Measurements from ENCODE around the gene CNTLN.

GRCh38 chr9:17488662-17489061 lies 353.8 kb downstream of the CNTLN start:
- TF ChIP-seq EP300 (IDR thresholded peaks at IDR 0.05; ENCODE audit: low read depth in 2 of 2, low read length in 2 of 2): no peak
- TF ChIP-seq EP300 (CRISPR knock-in tag; IDR thresholded peaks at IDR 0.05; ENCODE audit: borderline replicate concordance): no peak
- TF ChIP-seq ATF1 (CRISPR knock-in tag; IDR thresholded peaks at IDR 0.05): no peak
- no peak for TF ChIP-seq ZBTB1 (CRISPR knock-in tag; IDR thresholded peaks at IDR 0.05; ENCODE audit: borderline replicate concordance)
- no peak for TF ChIP-seq KLF9 (CRISPR knock-in tag; IDR thresholded peaks at IDR 0.05; ENCODE audit: low read depth)
- TF ChIP-seq JUN (CRISPR knock-in tag; IDR thresholded peaks at IDR 0.05): no peak
- TF ChIP-seq CEBPZ (IDR thresholded peaks at IDR 0.05; ENCODE audit: low read length): no peak
- TF ChIP-seq TCF7L2 (IDR thresholded peaks at IDR 0.05; ENCODE audit: low read depth, low read length): no peak
- no peak for TF ChIP-seq POLR2AphosphoS5 (IDR thresholded peaks at IDR 0.05; ENCODE audit: low read depth, low read length)
